K562 (cell line): ENCODE data around the gene NISCH. TPM values are rescaled to one million over a fixed set of nuclear protein-coding genes. Genes with fewer than 3 reads are reported as not detected.

Experiments used
- ATAC-seq: fragments of 200-7000 bp; cut with Tn5 transposase; 3 replicates; pipeline ENCODE4 v1.9.1; 2020; ENCODE audit warnings: moderate library complexity
- BruUV-seq: library from RNA; stranded (reverse); fragments of 400-500 nt; replicated peaks from 2 replicates; lab custom pipeline; 2021; lab: Mats Ljungman, UMichigan
- CTCF ChIA-PET: fragments of 300-600 bp; formaldehyde crosslinking; extraction: SDS; loops from one replicate; lab custom pipeline; 2021; ENCODE audit warnings: low intra/inter-chr PET ratio; lab: Yijun Ruan, JAX
- POLR2A ChIA-PET: fragments of 300-600, 350-650 bp; sonication (Branson Sonifier 250); formaldehyde crosslinking; extraction: SDS; loops from one replicate; lab custom pipeline; 2021; ENCODE audit warnings: antibody characterized with exemption, inconsistent platforms; lab: Yijun Ruan, JAX
- DNase-seq, 4 experiments: peaks; one replicate each; pipeline versions ENCODE4 v3.0.0 to v3.0.0-alpha.2; 2011 to 2018; ENCODE audit warnings: low spot score in 3 of 4, mixed read lengths in 3 of 4; ENCODE audit errors: extremely low read depth in 1 of 4
- FAIRE-seq: peaks from 2 replicates; lab custom pipeline; 2011; peaks lifted over from hg19 to GRCh38; lab: Jason Lieb, UNC
- H2AFZ ChIP-seq: 2 replicates; pipeline ENCODE4 v1.6.0; 2011; ENCODE audit warnings: low read depth, low read length, control low read depth, inconsistent platforms
- H3K27ac ChIP-seq: fragments of 200-600 bp; 3 replicates; pipeline ENCODE4 v1.8.0; 2011; ENCODE audit warnings: low read depth, mild to moderate bottlenecking, control low read depth, inconsistent platforms, low read length, moderate library complexity, mixed read lengths; ENCODE audit errors: extremely low read depth
- H3K27me3 ChIP-seq, 2 experiments: fragments of 300-600 bp in 1 of 2; 2 replicates in 1 of 2; 3 replicates in 1 of 2; pipeline versions ENCODE4 v1.6.0 to v1.8.0; 2011; ENCODE audit warnings: inconsistent platforms in 2 of 2, low read length in 2 of 2, mild to moderate bottlenecking in 1 of 2, mixed read lengths in 1 of 2, moderate library complexity in 1 of 2; ENCODE audit not compliant: control insufficient read depth in 2 of 2, insufficient read depth in 2 of 2
- H3K36me3 ChIP-seq: fragments of 300-600 bp; 3 replicates; pipeline ENCODE4 v1.8.0; 2011; ENCODE audit warnings: mild to moderate bottlenecking, low read length, inconsistent platforms; ENCODE audit not compliant: control insufficient read depth, insufficient read depth
- H3K4me1 ChIP-seq, 2 experiments: fragments of 200-600 bp in 1 of 2; replicated peaks in 1 of 2; 2 replicates in 1 of 2; 3 replicates in 1 of 2; pipeline versions ENCODE4 v1.5.1 to v1.8.0; 2011; ENCODE audit warnings: inconsistent platforms in 2 of 2, low read length in 2 of 2, mild to moderate bottlenecking in 1 of 2, mixed read lengths in 1 of 2, moderate library complexity in 1 of 2; ENCODE audit not compliant: control insufficient read depth in 2 of 2, insufficient read depth in 2 of 2
- H3K4me2 ChIP-seq: 2 replicates; pipeline ENCODE4 v1.6.1; 2011; ENCODE audit warnings: low read length, control low read depth, inconsistent platforms, mixed read lengths; ENCODE audit not compliant: insufficient read depth
- H3K4me3 ChIP-seq: fragments of 200-600 bp; sonication (generic), shearing (Covaris generic); 2 replicates; pipeline ENCODE4 v1.5.1; 2016; ENCODE audit warnings: control low read depth, inconsistent platforms
- H3K79me2 ChIP-seq: fragments of 200-600 bp; 3 replicates; pipeline ENCODE4 v1.8.0; 2011; ENCODE audit warnings: low read length, inconsistent platforms; ENCODE audit not compliant: control insufficient read depth, insufficient read depth
- H3K9ac ChIP-seq, 2 experiments: 2 replicates each; pipeline versions ENCODE4 v1.6.0 to v1.6.1; 2011; ENCODE audit warnings: low read depth in 2 of 2, low read length in 2 of 2, control low read depth in 1 of 2, inconsistent platforms in 1 of 2, mild to moderate bottlenecking in 1 of 2, mixed read lengths in 1 of 2; ENCODE audit not compliant: insufficient read depth in 1 of 2
- H3K9me1 ChIP-seq: one replicate; pipeline ENCODE4 v1.6.0; 2011; ENCODE audit warnings: inconsistent platforms, mild to moderate bottlenecking, low read length, moderate library complexity; ENCODE audit not compliant: control insufficient read depth, insufficient read depth
- H3K9me3 ChIP-seq: replicated peaks from 2 replicates; pipeline ENCODE4 v1.5.1; 2011; ENCODE audit warnings: low read depth, low read length, inconsistent platforms; ENCODE audit not compliant: control insufficient read depth, insufficient read depth
- H4K20me1 ChIP-seq: replicated peaks from 2 replicates; pipeline ENCODE4 v1.6.1; 2011; ENCODE audit warnings: low read length, inconsistent platforms, mixed read lengths; ENCODE audit not compliant: control insufficient read depth, insufficient read depth
- BRF1 ChIP-seq: IDR thresholded peaks from 3 replicates; pipeline ENCODE4 v1.6.1; 2011; ENCODE audit warnings: borderline replicate concordance, mild to moderate bottlenecking; ENCODE audit not compliant: insufficient read length; ENCODE audit errors: extremely low read depth
- CHD1 ChIP-seq: fragments of 200-600 bp; sonication (generic); IDR thresholded peaks from one replicate; pipeline ENCODE4 v1.6.1; 2012; ENCODE audit warnings: mild to moderate bottlenecking, moderate library complexity, low read length, inconsistent platforms
- CREBBP ChIP-seq: IDR thresholded peaks from one replicate; pipeline ENCODE4 v1.6.1; 2012; ENCODE audit warnings: low read depth, mild to moderate bottlenecking, control low read depth, inconsistent platforms, low read length
- MTA2 ChIP-seq: fragments of 450-650 bp; IDR thresholded peaks from 2 replicates; pipeline ENCODE4 v1.6.1; 2016; ENCODE audit warnings: low read depth
- NCOA2 ChIP-seq, 2 experiments: fragments of 450-650 bp; IDR thresholded peaks; 2 replicates each; pipeline ENCODE4 v1.6.1; 2018; ENCODE audit warnings: mild to moderate bottlenecking in 2 of 2, moderate library complexity in 1 of 2; ENCODE audit not compliant: partially characterized antibody in 2 of 2
- PHB ChIP-seq: fragments of 250-450 bp; sonication (Bioruptor Pico); IDR thresholded peaks from 2 replicates; pipeline ENCODE4 v1.5.0; 2021
- PURB ChIP-seq: sonication (generic); formaldehyde crosslinking; IDR thresholded peaks from 2 replicates; pipeline ENCODE4 v1.9.0; 2021; ENCODE audit warnings: low read depth, mild to moderate bottlenecking, missing genetic modification reagents
- RHOXF2B ChIP-seq: fragments of 250-450 bp; sonication (Bioruptor Pico); conservative IDR thresholded peaks from 2 replicates; pipeline ENCODE4 v1.5.1; 2021
- THRA ChIP-seq: fragments of 450-650 bp; IDR thresholded peaks from 2 replicates; pipeline ENCODE4 v1.6.1; 2017; ENCODE audit warnings: mild to moderate bottlenecking, moderate library complexity
- THRB ChIP-seq: fragments of 450-650 bp; formaldehyde crosslinking; conservative IDR thresholded peaks from 2 replicates; pipeline ENCODE4 v1.4.0; 2022; ENCODE audit warnings: mild to moderate bottlenecking, missing genetic modification characterization
- YY1 ChIP-seq, 3 experiments: IDR thresholded peaks; 2 replicates each; pipeline ENCODE4 v1.6.1; 2011; ENCODE audit warnings: low read length in 2 of 3, mild to moderate bottlenecking in 2 of 3, moderate library complexity in 2 of 3, borderline replicate concordance in 1 of 3, control low read depth in 1 of 3, low read depth in 1 of 3; ENCODE audit not compliant: insufficient read depth in 3 of 3, insufficient replicate concordance in 2 of 3, control insufficient read depth in 1 of 3, insufficient read length in 1 of 3; ENCODE audit errors: extremely low read depth in 1 of 3
- ZNF140 ChIP-seq: fragments of 250-450 bp; sonication (Bioruptor Pico); IDR thresholded peaks from 2 replicates; pipeline ENCODE4 v1.8.0; 2021; ENCODE audit warnings: moderate library complexity, mild to moderate bottlenecking, inconsistent platforms
- WGBS: fragments of 100-300 bp; shearing (Covaris generic); methylation state at CpG from one replicate; pipeline ENCODE4 v1.1.6; 2016; ENCODE audit warnings: low coverage, mixed read lengths; ENCODE audit not compliant: insufficient coverage; ENCODE audit errors: missing lambda C conversion rate; 5-methylcytosine and 5-hydroxymethylcytosine counted together
- in situ Hi-C: fragments of 300-500 bp; cut with MboI; formaldehyde crosslinking; loops from 4 replicates; pipeline ENCODE4 v1.15.0; 2018; ENCODE audit warnings: inconsistent platforms, mixed read lengths
- intact Hi-C: fragments of 100-400 bp; cut with micrococcal nuclease; formaldehyde crosslinking; loops from 2 replicates; pipeline ENCODE4 v1.14.2; 2022
- polyA plus RNA-seq, 8 experiments: library from polyadenylated mRNA; depleted of rRNA in 4 of 8; stranded (reverse) in 5 of 8; unstranded in 3 of 8; fragments of >200 nt; fragmentation: Nextera tagmentation in 2 of 8; fragmentation: Illumina TruSeq in 1 of 8; extraction: Ambion mirVana in 2 of 8; extraction: Trizol in 1 of 8; gene quantifications; 2 replicates each; pipeline versions ENCODE4 v1.2.1 to v1.2.3, GENCODE V29; 2011 to 2014; ENCODE audit warnings: inconsistent platforms in 1 of 8, missing spikeins in 1 of 8
- total RNA-seq, 7 experiments: library from RNA; depleted of rRNA in 6 of 7; stranded (reverse); fragments of >200 nt in 6 of 7; fragmentation: Illumina TruSeq in 2 of 7; extraction: Trizol in 2 of 7; gene quantifications; 2 replicates each; pipeline versions ENCODE4 v1.2.1 to v1.2.3, GENCODE V29; 2011 to 2021; ENCODE audit warnings: low replicate concordance in 1 of 7

NISCH gene
- total and polyA plus RNA-seq, 9 of the 15 experiments (the other 6 are each of a cell fraction or from before 2014, with no cell fraction given) = 0.44 to 43.5 (median 23.4) TPM

GRCh38 chr3:52432691-52433141 is 22.7 kb upstream of the NISCH start:
- FAIRE-seq (no peak), DNase-seq (no peak), ATAC-seq (no peak)
- in situ Hi-C loops = no loop called here
- no peak overlapping the region for H3K27ac ChIP-seq
- H3K4me1 ChIP-seq = peaks cover 0 to 13% of the 10 kb centered on the region in 2 experiments; a peak in 4 of 5 replicates
- H3K9me1 ChIP-seq = no peaks in the 10 kb centered on the region
- no peak overlapping the region for H3K4me2 ChIP-seq
- ChIA-PET CTCF (no interaction called here), POLR2A (no interaction called here)
- no peaks in the 10 kb centered on the region for H3K9me3 ChIP-seq
- H3K9ac ChIP-seq = no peak overlapping the region
- intact Hi-C loops = no loop called here
- H3K27me3 ChIP-seq = no peaks in the 10 kb centered on the region; a peak in 1 of 5 replicates
- H3K79me2 ChIP-seq = no peaks in the 10 kb centered on the region
- no peak for TF ChIP-seq PHB (CRISPR knock-in tag)
- no peak overlapping the region for H3K4me3 ChIP-seq
- H3K36me3 ChIP-seq = no peaks in the 10 kb centered on the region
- no peak overlapping the region for H2AFZ ChIP-seq
- no TSS peak for BruUV-seq
- no peaks in the 10 kb centered on the region; the same call in 1 of the 2 replicates for H4K20me1 ChIP-seq
- WGBS = 14% methylated on average over 3 of the region's 4 CpGs

- ChIA-PET CTCF (no interaction called here), POLR2A (no interaction called here)
- Histone ChIP-seq H2AFZ (no peak overlapping the region), H3K79me2 (no peaks in the 10 kb centered on the region), H4K20me1 (no peaks in the 10 kb centered on the region; the same call in 1 of the 2 replicates), H3K4me3 (no peak overlapping the region), H3K36me3 (no peaks in the 10 kb centered on the region), H3K27me3 (no peaks in the 10 kb centered on the region; a peak in 1 of 5 replicates), H3K27ac (no peak overlapping the region), H3K9me3 (no peaks in the 10 kb centered on the region), H3K4me2 (no peak overlapping the region), H3K9me1 (no peaks in the 10 kb centered on the region), H3K9ac (no peak overlapping the region; a peak in 1 of 4 replicates), H3K4me1 (peaks cover 0 to 17% of the 10 kb centered on the region in 2 experiments; a peak in 4 of 5 replicates)
- no TSS peak for BruUV-seq
- no peak for DNase-seq
- ATAC-seq = peak; percentile 21; the same call in 1 of the 3 replicates
- intact Hi-C loops (no loop called here), in situ Hi-C loops (no loop called here)
- WGBS = 33% methylated on average over 9 of the region's 10 CpGs
- no peak for FAIRE-seq
- no peak for TF ChIP-seq CHD1
- TF ChIP-seq MTA2 = no peak
- no peak for TF ChIP-seq NCOA2 (IDR thresholded peaks at IDR 0.05; ENCODE audit: partially characterized antibody in 2 of 2)
- no peak for TF ChIP-seq YY1 (IDR thresholded peaks at IDR 0.05; ENCODE audit: borderline replicate concordance in 1 of 3, control insufficient read depth in 1 of 3, extremely low read depth in 1 of 3, insufficient read depth in 3 of 3, insufficient read length in 1 of 3, insufficient replicate concordance in 2 of 3, low read depth in 1 of 3, low read length in 2 of 3)
- TF ChIP-seq ZNF140 (CRISPR knock-in tag) = no peak
- no peak for TF ChIP-seq THRA
- TF ChIP-seq PURB (CRISPR knock-in tag) = no peak
- TF ChIP-seq RHOXF2B (CRISPR knock-in tag) = no peak
- TF ChIP-seq BRF1 = no peak
- no peak for TF ChIP-seq CREBBP
- no peak for TF ChIP-seq THRB
Observed at GRCh38 chr3:52433328-52433995, 21.9 kb upstream of the NISCH start.
